HG02798 (cell line): ENCODE results near the gene ETV2.
"Not testable (repeated sequence)": the region's sequence is repeated elsewhere in the genome, so short reads cannot be mapped to it uniquely, and the experiment has no call there.

Source experiments
- ATAC-seq: cut with Tn5 transposase; IDR thresholded peaks from one replicate; pipeline ENCODE4 v1.9.1; 2021; ENCODE audit warnings: mild to moderate bottlenecking; ENCODE audit not compliant: unreplicated experiment, poor library complexity

The ETV2 gene, protein sequence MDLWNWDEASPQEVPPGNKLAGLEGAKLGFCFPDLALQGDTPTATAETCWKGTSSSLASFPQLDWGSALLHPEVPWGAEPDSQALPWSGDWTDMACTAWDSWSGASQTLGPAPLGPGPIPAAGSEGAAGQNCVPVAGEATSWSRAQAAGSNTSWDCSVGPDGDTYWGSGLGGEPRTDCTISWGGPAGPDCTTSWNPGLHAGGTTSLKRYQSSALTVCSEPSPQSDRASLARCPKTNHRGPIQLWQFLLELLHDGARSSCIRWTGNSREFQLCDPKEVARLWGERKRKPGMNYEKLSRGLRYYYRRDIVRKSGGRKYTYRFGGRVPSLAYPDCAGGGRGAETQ

DNA sequence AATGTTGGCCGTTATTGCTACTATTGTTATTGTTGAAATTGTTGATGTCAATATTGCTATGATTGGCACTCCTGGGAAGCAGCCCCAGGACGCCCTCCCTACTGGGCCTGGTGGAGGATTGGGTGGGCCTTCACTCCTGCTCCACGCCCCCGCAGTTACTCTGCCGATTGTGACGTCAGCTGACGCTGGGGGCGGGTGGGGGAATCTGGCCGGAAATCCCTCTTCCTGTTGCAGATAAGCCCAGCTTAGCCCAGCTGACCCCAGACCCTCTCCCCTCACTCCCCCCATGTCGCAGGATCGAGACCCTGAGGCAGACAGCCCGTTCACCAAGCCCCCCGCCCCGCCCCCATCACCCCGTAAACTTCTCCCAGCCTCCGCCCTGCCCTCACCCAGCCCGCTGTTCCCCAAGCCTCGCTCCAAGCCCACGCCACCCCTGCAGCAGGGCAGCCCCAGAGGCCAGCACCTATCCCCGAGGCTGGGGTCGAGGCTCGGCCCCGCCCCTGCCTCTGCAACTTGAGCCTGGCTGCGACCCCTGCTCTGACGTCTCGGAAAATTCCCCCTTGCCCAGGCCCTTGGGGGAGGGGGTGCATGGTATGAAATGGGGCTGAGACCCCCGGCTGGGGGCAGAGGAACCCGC, at the start of gene ETV2:
Gene ETV2 (plus strand): TSS at position 231 of the 637 bp plus-strand sequence. CDS start 716 bp downstream, outside the sequence.
- ATAC-seq = no peak

DNA sequence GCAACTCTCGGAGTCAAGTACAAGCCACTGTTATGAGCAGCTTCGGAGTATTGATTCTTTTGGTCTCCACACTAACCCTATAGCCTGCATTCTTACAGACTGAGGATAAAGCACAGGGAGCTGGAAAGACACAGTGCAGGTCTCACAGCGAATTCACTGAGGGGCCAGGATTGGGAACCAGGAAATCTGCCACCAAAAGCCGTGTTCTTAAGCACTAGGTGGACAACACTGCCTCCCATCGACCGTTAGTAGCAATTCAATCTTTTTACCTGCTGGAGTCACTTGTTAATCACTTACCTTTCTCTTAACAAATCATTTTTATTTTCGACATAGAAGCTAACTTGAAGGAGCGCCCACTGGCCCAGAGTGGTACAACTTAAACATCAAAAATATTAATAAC, 49.3 kb upstream of the ETV2 start:
- no peak for ATAC-seq

DNA sequence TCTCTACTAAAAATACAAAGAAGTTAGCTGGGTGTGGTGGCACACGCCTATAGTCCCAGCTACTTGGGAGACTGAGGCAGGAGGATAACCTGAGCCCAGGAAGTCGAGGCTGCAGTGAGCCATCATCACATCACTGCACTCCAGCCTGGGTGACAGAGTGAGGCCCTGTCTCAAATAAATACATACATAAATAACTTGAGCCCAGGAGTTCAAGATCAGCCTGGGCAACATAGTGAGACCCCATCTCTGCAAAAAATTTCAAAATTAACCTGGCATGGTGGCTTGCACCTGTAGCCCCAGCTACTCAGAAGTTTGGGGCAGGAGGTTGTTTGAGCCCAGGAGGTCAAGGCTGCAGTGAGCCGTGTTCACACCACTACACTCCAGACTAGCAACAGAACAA, 46.5 kb upstream of the ETV2 start:
- not testable (repeated sequence) for ATAC-seq

DNA sequence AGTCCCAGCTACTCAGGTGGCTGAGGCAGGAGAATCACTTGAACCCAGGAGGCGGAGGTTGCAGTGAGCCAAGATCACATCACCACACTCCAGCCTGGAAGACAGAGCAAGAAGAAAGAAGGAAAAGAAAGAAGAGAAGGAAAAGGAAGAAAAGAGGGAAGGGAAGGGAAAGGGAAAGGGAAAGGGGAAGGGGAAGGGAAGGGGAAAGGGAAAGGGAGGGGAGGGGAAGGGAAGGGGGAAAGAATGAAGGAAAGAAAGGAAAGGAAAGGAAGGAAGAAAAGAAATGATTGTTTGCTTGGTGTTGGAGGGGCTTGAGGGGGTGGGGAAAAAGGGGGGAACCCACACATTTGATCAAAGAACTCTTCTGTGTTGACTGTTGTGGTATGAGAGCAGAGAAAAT, 45.6 kb upstream of the ETV2 start:
- ATAC-seq = no peak

DNA sequence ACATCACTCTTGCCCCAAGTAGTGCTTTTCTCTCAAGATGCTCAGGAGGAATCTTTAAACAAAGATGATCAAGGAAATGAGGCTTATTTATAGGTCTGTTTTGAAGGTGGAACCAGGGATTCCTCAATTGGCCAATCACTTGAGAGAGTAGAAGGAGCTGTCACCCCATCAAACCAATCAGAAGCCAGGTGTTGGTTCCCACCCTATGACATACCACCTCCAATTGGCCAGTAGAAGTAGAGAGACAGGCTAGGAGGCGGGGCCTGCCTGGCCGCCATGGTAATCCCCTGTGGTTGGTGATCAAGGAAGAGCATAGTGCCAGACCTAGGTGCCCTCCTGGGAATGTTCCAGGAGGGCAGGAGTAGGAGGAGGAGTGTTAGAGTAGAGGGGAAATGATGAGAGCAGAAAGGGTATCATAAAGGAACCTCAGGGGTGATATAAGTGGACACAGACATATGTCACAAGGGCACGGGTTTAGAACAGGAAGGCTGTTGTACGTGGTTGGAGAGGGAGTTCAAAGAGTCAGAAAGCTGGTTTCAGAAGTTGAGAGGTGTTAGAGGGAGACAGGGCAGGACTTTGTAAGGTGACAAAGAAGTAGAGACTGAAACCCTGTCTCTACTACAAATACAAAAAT, 45.1 kb upstream of the ETV2 start:
- peak; percentile 81 for ATAC-seq

DNA sequence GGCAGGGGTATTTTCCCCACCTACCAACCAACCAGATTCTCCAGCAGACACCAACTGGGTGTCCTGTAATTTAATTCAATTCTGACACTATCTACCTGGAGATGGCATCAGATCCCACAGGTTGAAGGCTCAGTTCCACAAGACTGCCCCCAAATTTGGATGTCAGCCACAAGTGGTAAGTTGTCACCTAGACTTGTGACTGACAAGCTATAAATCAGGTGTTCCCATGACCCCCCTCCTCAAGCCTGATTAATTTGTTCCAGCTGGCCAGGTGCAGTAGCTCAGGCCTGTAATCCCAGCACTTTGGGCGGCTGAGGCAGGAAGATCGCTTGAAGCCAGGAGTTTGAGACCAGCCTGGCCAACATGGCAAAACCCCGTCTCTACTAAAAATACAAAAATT, 39.6 kb upstream of the ETV2 start:
- no peak for ATAC-seq

DNA sequence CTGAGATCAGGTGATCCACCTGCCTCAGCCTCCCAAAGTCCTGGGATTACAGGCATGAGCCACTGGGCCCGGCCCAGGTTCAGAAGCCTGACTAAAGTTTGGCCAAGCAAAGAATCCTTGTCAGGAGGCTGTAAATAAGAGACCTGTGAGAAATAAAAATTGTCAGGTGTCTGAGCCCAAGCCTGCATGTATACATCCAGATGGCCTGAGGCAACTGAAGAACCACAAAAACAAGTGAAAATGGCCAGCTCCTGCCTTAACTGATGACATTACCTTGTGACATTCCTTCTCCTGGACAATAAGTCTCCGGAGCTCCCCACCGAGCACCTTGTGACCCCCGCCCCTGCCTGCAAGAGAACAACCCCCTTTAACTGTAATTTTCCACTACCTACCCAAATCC, 37.1 kb upstream of the ETV2 start:
- ATAC-seq = not testable (repeated sequence)

DNA sequence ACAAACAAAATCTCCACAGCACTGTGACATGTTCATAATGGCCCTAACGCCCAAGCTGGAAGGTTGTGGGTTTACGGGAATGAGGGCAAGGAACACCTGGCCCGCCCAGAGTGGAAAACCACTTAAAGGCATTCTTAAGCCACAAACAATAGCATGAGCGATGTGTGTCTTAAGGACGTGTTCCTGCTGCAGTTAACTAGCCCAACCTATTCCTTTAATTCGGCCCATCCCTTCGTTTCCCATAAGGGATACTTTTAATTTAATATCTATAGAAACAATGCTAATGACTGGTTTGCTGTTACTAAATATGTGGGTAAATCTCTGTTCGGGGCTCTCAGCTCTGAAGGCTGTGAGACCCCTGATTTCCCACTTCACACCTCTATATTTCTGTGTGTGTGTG, 34.4 kb upstream of the ETV2 start:
- ATAC-seq = not testable (repeated sequence)

DNA sequence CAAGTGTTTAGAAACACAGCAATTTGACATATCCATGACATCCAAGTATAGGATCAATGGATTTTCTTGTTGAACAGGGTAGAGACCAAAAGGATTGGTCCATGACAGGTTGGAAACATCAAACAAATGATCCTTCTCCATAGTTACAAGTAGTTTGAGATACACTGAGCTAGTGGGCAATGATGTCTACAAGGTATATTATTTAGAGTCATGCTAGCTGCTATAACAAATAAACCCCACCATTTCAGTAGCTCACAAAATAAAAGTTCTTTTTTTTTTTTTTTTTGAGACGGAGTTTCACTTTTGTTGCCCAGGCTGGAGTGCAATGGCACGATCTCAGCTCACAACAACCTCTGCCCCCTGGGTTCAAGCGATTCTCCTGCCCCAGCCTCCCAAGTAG, 33.9 kb upstream of the ETV2 start:
- no peak for ATAC-seq

DNA sequence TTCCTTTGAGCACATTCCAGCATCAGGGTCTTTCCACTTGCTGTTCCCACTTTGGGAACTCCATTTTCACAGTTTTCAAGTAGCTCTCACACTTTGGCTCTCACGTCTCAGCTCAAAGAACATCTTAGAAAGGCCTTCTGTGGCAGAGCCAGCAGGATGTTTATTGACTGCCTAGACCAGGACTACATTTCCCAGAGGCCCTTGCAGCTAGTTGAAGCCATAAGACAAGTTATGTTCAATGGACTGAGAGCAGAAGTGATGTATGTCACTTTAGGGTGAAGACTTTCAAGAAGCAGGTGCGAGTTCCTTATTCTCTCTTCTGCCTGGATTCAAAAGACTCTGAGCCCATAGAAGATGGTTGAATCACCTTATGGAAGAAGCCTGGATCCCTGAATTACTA, 33.3 kb upstream of the ETV2 start:
- ATAC-seq = no peak

DNA sequence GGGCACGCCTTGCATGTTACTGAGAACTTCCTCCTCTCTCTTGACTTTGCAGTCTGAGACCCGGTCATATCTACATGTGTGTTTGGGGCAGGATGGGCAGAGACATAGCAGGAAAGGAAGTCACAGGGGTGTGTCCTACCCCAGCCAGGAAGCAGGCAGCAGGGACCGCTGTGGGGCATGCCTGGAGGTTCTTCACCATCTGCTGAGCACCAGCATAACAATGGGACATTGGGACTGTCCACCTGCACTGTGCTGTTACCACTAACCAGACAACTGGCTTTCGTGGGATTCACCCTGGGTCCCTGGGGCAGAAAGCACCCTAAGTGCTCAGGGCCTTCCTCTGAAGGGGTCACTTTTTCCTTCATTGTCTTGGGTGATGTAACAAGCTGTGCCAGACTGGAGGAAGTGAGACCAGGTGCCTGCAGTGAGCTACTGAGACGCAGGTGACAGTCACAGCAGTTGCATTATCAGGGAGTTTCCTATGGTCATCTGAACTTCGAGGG, 31.6 kb upstream of the ETV2 start:
- ATAC-seq = no peak

DNA sequence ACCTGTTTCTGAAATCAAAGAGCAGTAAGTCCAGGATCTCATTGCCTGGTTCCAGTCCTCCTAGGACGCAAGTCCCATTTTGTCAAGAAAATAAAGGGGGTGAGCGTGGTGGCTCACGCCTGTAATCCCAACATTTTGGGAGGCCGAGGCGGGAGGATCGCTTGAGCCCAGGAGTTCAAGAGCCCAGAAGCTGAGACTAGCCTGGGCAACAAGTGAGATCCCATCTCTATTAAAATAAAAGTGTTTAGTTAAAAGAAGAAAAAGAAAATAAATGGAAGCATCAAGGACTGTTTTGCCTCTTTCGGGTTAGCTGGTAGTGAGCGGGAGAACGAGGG, 29.4 kb upstream of the ETV2 start:
- no peak for ATAC-seq

DNA sequence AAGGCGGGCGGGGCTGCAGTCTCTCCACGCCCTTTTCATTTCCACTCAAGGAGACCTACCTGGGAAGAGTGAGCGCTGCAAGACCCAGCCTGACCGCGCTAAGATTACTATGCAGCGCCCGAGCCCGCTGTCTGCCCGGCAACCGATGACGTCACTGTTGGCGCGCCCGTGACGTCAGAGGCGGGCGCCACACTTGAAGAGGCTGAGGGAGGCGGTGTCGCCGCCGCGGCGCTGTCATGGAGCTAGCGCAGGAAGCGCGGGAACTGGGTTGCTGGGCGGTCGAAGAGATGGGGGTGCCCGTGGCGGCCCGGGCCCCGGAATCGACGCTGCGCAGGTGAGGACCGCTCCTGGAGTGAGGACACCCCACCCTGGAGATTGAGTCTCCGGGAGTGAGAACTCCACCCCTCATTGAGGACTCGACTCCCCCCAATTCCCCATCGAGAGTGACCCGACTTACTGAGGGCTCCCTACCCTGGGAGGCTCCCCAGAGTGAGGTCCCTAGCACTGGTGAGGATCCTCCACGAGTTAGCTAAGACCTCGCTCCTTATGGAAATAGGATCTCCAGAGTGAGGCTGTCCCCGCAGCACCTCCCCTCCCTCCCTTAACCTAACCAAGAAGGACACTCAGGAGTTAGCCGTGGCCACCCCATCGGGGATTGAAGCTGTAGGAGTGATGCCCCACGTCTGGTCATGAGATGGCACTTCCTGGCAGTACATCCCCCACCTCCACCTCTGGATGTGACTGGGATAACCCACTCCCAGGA, 28.8 kb upstream of the ETV2 start, which contains the start of gene HAUS5:
Gene HAUS5 (plus strand): TSS at position 177 of the 763 bp plus-strand sequence. CDS start 60 bp downstream, at position 237.
- ATAC-seq = peak; percentile 93

DNA sequence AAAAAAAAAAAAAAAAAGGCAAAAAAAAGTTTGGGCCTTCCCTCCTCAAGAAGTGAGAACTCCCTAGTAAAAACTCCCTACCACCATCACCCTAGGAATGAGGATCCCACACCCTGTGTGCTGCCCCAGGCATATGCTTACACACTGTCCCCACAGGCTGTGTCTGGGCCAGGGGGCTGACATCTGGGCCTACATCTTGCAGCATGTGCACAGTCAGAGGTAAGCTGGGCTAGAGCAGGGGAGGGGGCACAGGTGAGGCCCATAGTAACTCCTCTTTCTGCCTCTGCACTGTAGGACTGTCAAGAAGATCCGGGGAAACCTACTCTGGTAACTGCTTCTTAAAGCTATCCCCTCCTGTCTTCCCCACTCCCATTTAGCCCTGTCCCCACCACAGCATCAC, 28.0 kb upstream of the ETV2 start:
- no peak for ATAC-seq

DNA sequence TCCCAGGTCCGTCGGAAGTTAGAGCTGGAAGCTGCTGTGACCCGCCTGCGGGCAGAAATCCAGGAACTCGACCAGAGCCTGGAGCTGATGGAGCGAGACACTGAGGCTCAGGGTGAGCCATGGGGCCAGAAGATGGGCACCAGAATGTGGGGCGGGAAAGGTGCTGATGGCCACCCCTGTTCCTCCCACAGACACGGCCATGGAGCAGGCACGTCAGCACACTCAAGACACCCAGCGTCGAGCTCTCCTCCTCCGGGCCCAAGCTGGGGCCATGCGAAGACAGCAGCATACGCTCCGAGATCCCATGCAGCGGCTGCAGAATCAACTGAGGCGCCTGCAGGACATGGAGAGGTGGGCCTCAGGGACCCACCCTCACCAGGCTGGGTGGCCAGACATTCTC, 26.5 kb upstream of the ETV2 start:
- no peak for ATAC-seq

DNA sequence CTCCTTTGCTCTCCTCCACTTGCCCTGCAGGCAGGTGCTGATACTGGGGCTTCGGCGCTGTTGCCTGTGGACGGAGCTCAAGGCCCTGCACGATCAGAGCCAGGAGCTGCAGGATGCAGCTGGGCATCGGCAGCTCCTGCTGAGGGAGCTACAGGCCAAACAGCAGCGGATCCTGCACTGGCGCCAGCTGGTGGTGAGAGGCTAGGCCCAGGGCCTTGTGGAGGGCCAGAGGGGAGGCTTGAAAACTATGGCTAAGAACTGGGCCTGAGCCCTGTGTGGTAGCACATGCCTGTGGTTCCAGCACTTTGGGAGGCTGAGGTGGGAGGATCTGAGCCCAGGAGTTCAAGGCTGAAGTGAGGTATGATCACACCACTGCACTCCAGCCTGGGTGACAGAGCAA, 22.7 kb upstream of the ETV2 start:
- no peak for ATAC-seq

DNA sequence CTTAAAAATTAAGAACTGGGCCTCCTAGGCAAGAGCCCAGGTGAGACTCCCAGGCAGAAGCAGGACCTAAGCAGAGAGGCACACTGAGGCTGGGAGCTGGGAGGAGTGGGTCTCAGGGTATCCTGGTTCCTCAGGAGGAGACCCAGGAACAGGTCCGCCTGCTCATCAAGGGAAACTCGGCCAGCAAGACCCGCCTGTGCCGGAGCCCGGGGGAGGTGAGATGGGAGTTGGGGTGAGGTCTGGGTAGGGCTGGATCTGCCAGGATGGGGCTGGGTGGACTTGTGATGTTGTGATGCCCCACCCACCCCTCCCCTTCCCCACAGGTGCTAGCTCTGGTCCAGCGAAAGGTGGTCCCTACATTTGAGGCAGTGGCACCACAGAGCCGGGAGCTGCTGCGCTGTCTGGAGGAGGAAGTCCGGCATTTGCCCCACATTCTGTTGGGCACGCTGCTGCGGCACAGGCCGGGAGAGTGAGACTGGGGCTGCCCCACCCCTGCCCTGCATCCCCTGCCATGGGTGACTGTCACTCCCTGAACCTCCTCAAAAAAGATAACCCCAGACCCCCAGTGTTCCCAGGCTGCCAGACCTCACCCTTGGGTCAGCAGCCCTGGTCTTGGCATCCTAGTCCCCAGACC, 22.1 kb upstream of the ETV2 start:
- no peak for ATAC-seq

DNA sequence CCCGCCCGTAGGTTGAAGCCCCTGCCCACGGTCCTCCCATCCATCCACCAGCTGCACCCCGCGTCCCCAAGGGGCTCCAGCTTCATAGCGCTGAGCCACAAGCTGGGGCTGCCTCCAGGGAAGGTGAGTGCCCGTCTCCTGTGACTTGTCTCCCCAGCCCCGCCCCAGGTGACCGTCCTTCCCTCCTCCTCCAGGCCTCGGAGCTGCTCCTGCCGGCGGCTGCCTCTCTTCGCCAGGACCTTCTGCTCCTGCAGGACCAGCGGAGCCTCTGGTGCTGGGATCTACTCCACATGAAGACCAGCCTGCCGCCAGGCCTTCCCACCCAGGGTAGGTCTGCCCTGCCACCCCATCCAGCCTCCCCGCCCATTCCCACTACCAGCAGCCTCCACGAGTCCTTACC, 21.5 kb upstream of the ETV2 start:
- no peak for ATAC-seq

DNA sequence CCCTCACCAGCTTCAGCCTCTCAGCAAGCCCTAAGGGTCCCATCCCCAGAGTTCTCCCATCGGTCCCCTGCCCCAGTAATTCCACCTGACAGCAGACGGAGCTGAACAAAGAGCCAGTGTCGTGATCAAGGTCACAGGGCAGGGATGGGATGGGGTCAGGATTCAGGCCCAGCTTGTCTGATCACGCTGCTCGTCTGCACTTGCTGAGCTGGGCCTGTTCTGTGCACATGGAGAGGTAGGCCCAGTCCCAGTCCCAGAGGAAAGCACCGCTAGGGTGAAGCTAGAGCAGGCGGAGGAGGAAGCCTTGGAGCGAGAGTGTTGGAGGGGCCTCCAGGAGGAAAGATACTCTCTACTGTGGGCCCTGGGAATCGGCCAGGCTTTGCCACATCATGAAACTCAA, 19.8 kb upstream of the ETV2 start:
- ATAC-seq = no peak

DNA sequence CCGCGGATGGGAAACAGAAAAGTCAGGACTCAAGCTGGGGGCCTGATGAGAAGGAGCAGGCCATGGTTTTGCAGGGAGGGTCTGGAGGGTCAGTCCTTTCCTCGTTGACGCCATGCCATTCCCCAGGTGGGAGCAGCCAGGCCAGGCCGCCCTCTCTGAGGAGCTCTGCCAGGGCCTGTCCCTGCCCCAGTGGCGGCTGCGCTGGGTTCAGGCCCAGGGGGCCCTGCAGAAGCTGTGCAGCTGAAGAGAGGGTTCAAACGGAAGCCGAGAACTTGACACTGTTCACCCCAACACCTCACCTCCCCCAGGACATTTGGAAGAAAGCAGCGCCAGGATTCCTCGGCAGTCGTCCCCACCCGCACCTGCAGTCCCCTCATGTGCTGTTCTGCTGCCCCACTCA, 18.8 kb upstream of the ETV2 start:
- ATAC-seq = no peak
